ENCODE measurements around the gene GLOD4. TPM values are rescaled to one million over a fixed set of nuclear protein-coding genes. Genes with fewer than 3 reads are reported as not detected.

Gene GLOD4
- total RNA-seq, 1 donor from 2014 or later, result 61.8 TPM

DNA sequence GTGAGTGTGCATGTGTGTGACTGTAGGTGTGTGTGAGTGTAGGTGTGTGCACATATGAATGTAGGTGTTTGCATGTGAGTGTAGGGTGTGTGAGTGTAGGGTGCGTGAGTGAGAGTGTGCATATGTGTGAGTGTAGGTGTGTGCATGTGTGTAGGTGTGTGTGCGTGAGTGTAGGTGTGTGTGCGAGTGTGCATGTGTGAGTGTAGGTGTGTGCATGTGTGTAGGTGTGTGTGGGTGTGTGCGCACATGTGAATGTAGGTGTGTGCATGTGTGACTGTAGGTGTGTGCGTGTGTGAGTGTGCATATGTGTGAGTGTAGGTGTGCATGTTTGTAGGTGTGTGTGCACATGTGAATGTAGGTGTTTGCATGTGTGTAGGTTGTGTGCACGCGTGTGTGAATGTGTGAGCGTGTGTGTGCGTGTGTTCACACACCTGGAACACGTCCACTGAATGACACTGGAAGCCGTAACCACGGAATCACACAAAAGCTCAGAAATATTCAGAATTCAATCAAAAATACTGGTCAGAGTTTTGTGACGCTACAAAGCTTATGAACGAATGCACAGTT is 30.6 kb upstream of the GLOD4 start:
- H3K79me2 ChIP-seq (ENCODE audit: insufficient read depth, low read length), result peaks cover 14% of the 10 kb centered on the region
- peaks cover 38% of the 10 kb centered on the region for H4K20me1 ChIP-seq (ENCODE audit: insufficient read depth, low read length)
- H3K9ac ChIP-seq (ENCODE audit: low read length), result no peak overlapping the region
- TF ChIP-seq EZH2 (IDR thresholded peaks at IDR 0.05; ENCODE audit: insufficient read depth, low read length), result no peak
- TF ChIP-seq, protein P1, sequence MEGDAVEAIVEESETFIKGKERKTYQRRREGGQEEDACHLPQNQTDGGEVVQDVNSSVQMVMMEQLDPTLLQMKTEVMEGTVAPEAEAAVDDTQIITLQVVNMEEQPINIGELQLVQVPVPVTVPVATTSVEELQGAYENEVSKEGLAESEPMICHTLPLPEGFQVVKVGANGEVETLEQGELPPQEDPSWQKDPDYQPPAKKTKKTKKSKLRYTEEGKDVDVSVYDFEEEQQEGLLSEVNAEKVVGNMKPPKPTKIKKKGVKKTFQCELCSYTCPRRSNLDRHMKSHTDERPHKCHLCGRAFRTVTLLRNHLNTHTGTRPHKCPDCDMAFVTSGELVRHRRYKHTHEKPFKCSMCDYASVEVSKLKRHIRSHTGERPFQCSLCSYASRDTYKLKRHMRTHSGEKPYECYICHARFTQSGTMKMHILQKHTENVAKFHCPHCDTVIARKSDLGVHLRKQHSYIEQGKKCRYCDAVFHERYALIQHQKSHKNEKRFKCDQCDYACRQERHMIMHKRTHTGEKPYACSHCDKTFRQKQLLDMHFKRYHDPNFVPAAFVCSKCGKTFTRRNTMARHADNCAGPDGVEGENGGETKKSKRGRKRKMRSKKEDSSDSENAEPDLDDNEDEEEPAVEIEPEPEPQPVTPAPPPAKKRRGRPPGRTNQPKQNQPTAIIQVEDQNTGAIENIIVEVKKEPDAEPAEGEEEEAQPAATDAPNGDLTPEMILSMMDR (IDR thresholded peaks at IDR 0.05; ENCODE audit: insufficient read depth, low read depth, low read length), result no peak
- H3K36me3 ChIP-seq (ENCODE audit: insufficient read depth, low read length), result peaks cover 16% of the 10 kb centered on the region
- no peaks in the 10 kb centered on the region for H3K4me1 ChIP-seq (ENCODE audit: insufficient read depth, low read length)
- Mint-ChIP-seq H3K4me3 (ENCODE audit: unreplicated experiment) (no peak overlapping the region), H3K36me3 (ENCODE audit: low read depth, unreplicated experiment) (peaks cover 22% of the 10 kb centered on the region), H3K9me3 (ENCODE audit: unreplicated experiment) (no peaks in the 10 kb centered on the region), H3K27me3 (ENCODE audit: low read depth, unreplicated experiment) (no peaks in the 10 kb centered on the region), H3K27ac (ENCODE audit: unreplicated experiment) (no peak overlapping the region), H3K4me1 (ENCODE audit: low read depth, unreplicated experiment) (peaks cover 2% of the 10 kb centered on the region)
- no peak overlapping the region for H3K27ac ChIP-seq (ENCODE audit: low read depth, low read length)
- no peak for FAIRE-seq
- H2AFZ ChIP-seq (ENCODE audit: low read depth, low read length), result no peak overlapping the region
- no peak overlapping the region for H3K4me2 ChIP-seq (ENCODE audit: low read length)
- no peak overlapping the region for H3K4me3 ChIP-seq (ENCODE audit: insufficient read depth, low read depth, low read length)
- no peaks in the 10 kb centered on the region for H3K27me3 ChIP-seq (ENCODE audit: insufficient read depth, low read length)
- no peak for DNase-seq (ENCODE audit: low read depth)
- no peaks in the 10 kb centered on the region for H3K9me3 ChIP-seq (ENCODE audit: insufficient read depth, low read depth, low read length)

DNA sequence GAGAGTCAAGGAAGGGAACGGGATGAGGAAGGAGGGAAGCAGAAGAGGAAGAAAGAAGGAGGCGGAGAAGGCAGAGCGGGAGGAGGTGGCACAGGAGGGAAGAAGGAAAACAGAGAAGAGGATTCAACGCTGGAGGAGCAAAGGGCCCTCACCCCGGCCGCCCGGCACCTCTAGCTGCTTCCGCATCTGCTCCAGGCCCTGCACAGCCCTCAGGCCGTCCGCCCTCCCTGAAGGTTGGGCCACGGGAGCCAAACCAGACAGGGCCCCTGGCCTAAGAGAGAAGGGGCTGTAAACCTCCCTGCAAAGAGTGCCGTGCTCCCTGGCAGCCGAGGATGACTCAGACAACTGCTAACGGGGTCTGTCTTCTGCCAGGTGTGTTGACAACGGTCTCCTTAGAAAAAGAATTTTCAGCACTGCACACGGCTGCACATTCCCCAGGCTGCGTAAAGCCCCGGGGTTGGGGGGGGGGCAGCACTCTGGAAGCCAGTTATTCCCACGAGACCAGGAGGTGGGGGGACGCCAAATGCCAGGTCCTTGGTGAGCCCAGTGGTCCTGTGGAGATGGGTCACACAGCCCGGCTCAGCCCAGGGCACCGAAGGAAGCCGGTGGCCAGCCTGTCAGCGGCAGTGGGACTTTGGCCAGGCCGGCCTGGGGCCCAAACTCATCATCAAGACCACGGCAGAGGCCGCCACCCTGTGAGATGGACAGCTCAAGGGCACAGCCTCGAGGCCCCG is 29.1 kb upstream of the GLOD4 start:
- Mint-ChIP-seq H3K27me3 (ENCODE audit: low read depth, unreplicated experiment) (no peaks in the 10 kb centered on the region), H3K27ac (ENCODE audit: unreplicated experiment) (no peak overlapping the region), H3K4me3 (ENCODE audit: unreplicated experiment) (no peak overlapping the region), H3K9me3 (ENCODE audit: unreplicated experiment) (no peaks in the 10 kb centered on the region), H3K36me3 (ENCODE audit: low read depth, unreplicated experiment) (peaks cover 21% of the 10 kb centered on the region), H3K4me1 (ENCODE audit: low read depth, unreplicated experiment) (peaks cover 2% of the 10 kb centered on the region)
- Histone ChIP-seq H3K9me3 (ENCODE audit: insufficient read depth, low read depth, low read length) (no peaks in the 10 kb centered on the region), H3K4me2 (ENCODE audit: low read length) (no peak overlapping the region), H3K4me1 (ENCODE audit: insufficient read depth, low read length) (no peaks in the 10 kb centered on the region), H3K4me3 (ENCODE audit: insufficient read depth, low read depth, low read length) (no peak overlapping the region), H4K20me1 (ENCODE audit: insufficient read depth, low read length) (peaks cover 50% of the 10 kb centered on the region), H2AFZ (ENCODE audit: low read depth, low read length) (no peak overlapping the region), H3K9ac (ENCODE audit: low read length) (no peak overlapping the region), H3K27ac (ENCODE audit: low read depth, low read length) (no peak overlapping the region), H3K79me2 (ENCODE audit: insufficient read depth, low read length) (peaks cover 14% of the 10 kb centered on the region), H3K27me3 (ENCODE audit: insufficient read depth, low read length) (no peaks in the 10 kb centered on the region), H3K36me3 (ENCODE audit: insufficient read depth, low read length) (peaks cover 16% of the 10 kb centered on the region)
- TF ChIP-seq, protein P1 (IDR thresholded peaks at IDR 0.05; ENCODE audit: insufficient read depth, low read depth, low read length), result no peak
- no peak for TF ChIP-seq EZH2 (IDR thresholded peaks at IDR 0.05; ENCODE audit: insufficient read depth, low read length)
- no peak for FAIRE-seq
- no peak for DNase-seq (ENCODE audit: low read depth)
